ENCODE results near the gene LPP.

DNA sequence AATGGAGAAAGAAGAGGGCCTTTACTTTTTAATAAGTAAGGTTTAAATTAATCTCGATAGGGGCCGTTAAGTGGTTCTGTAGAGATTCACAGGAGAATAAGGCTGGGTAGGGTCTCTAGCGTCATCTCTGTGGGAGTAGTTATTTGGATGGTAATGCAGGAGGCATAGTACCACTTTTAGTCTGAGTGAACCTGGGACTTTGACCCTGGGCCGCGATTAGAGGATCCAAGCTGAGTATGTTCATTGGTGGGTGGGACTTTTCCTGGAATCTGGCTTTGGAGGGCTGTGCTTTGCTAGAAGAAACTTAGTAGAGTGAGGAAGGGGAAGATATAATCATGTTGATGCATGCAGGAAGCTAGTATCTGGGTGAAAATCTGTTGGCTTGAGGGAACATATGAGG, 4.0 kb downstream of the LPP start:
- TF ChIP-seq CTCF (IDR thresholded peaks at IDR 0.05), result no peak
- no peak for TF ChIP-seq POLR2A (IDR thresholded peaks at IDR 0.05; ENCODE audit: low read depth)
- no peak for TF ChIP-seq POLR2AphosphoS5 (IDR thresholded peaks at IDR 0.05)
